Prostate gland (tissue), 2 donors: Measurements from ENCODE around the gene SPTB. TPM values are rescaled to one million over a fixed set of nuclear protein-coding genes. Genes with fewer than 3 reads are reported as not detected.

Source experiments
- DNase-seq: peaks from one replicate; pipeline ENCODE4 v3.0.0-alpha.2; 2019; ENCODE audit warnings: low spot score
- H3K27ac ChIP-seq, 2 donors: fragments of 200-600 bp; sonication (generic); 2 replicates each; pipeline ENCODE4 v1.5.1; 2017 to 2019
- H3K27me3 ChIP-seq: fragments of 200-600 bp; sonication (generic); replicated peaks from 2 replicates; pipeline ENCODE4 v1.5.1; 2019; ENCODE audit not compliant: insufficient read depth
- H3K36me3 ChIP-seq, 2 donors: fragments of 200-600 bp; sonication (generic); 1 replicate in 1 of 2; 2 replicates in 1 of 2; pipeline versions ENCODE4 v1.5.1 to v1.8.1; 2017 to 2019
- H3K4me1 ChIP-seq: fragments of 200-600 bp; sonication (generic); replicated peaks from 2 replicates; pipeline ENCODE4 v1.5.1; 2019
- H3K4me3 ChIP-seq, 2 donors: fragments of 200-600 bp; sonication (generic); 2 replicates each; pipeline ENCODE4 v1.5.1; 2017 to 2019
- H3K9me3 ChIP-seq: fragments of 200-600 bp; sonication (generic); 2 replicates; pipeline ENCODE4 v1.5.1; 2017
- CTCF ChIP-seq, 4 experiments: fragments of 200-600 bp in 2 of 4; fragments of 450-650 bp in 2 of 4; sonication (generic) in 2 of 4; IDR thresholded peaks; 1 replicate in 3 of 4; 2 replicates in 1 of 4; pipeline ENCODE4 v1.5.1; 2016 to 2019; ENCODE audit warnings: antibody characterized with exemption in 4 of 4, mild to moderate bottlenecking in 2 of 4, moderate library complexity in 2 of 4
- POLR2A ChIP-seq: fragments of 450-650 bp; IDR thresholded peaks from one replicate; pipeline ENCODE4 v1.6.1; 2016; ENCODE audit warnings: antibody characterized with exemption, mild to moderate bottlenecking
- POLR2AphosphoS5 ChIP-seq: sonication (generic); formaldehyde crosslinking; IDR thresholded peaks from one replicate; pipeline ENCODE4 v1.6.1; 2017; ENCODE audit warnings: antibody characterized with exemption
- WGBS: methylation state at CpG from one replicate; pipeline ENCODE4 v1.1.5; 2018; 5-methylcytosine and 5-hydroxymethylcytosine counted together
- intact Hi-C: fragments of 100-400 bp; cut with DNase I; formaldehyde crosslinking; loops from one replicate; pipeline ENCODE4 v1.14.2; 2022
- total RNA-seq, 2 donors: library from RNA; depleted of rRNA; stranded (reverse); fragments of >200 nt; gene quantifications; one replicate each; pipeline ENCODE4 v1.1.0, GENCODE V29; 2016

The SPTB gene
- total RNA-seq, 2 donors from 2014 or later = 2.7 to 3.7 TPM

- H3K27ac ChIP-seq = no peak overlapping the region
- H3K4me3 ChIP-seq = no peak overlapping the region
- no peaks in the 10 kb centered on the region for H3K27me3 ChIP-seq
- WGBS = 73% methylated on average over 4 of the region's 4 CpGs
- no peak for DNase-seq
- H3K4me1 ChIP-seq = no peaks in the 10 kb centered on the region
- peaks cover 0 to 5% of the 10 kb centered on the region in 2 donors for H3K36me3 ChIP-seq
- H3K9me3 ChIP-seq = no peaks in the 10 kb centered on the region
- intact Hi-C loops = no loop called here
- TF ChIP-seq CTCF (IDR thresholded peaks at IDR 0.05) (no peak), POLR2AphosphoS5 (no peak), POLR2A (no peak)
Observed at GRCh38 chr14:64926398-64926995, 46.8 kb upstream of the SPTB start.

- 85% methylated on average over 3 of the region's 3 CpGs for WGBS
- H3K27me3 ChIP-seq = no peaks in the 10 kb centered on the region
- intact Hi-C loops = no loop called here
- no peaks in the 10 kb centered on the region for H3K4me1 ChIP-seq
- DNase-seq = no peak
- no peak overlapping the region for H3K27ac ChIP-seq
- TF ChIP-seq POLR2A = no peak
- TF ChIP-seq CTCF (IDR thresholded peaks at IDR 0.05) = no peak
- TF ChIP-seq POLR2AphosphoS5 = no peak
- H3K9me3 ChIP-seq = no peaks in the 10 kb centered on the region
- H3K36me3 ChIP-seq = no peaks in the 10 kb centered on the region
- no peak overlapping the region for H3K4me3 ChIP-seq
Observed at GRCh38 chr14:64923015-64923414, 43.3 kb upstream of the SPTB start.

GRCh38 chr14:64920465-64920864, 40.8 kb upstream of the SPTB start:
- no peak overlapping the region for H3K27ac ChIP-seq
- no peaks in the 10 kb centered on the region for H3K9me3 ChIP-seq
- H3K4me1 ChIP-seq = no peaks in the 10 kb centered on the region
- WGBS = 93% methylated on average over 2 of the region's 2 CpGs
- H3K36me3 ChIP-seq = no peaks in the 10 kb centered on the region
- intact Hi-C loops = no loop called here
- no peak for TF ChIP-seq POLR2AphosphoS5
- no peak for TF ChIP-seq CTCF (IDR thresholded peaks at IDR 0.05)
- no peak for TF ChIP-seq POLR2A
- no peaks in the 10 kb centered on the region for H3K27me3 ChIP-seq
- H3K4me3 ChIP-seq = no peak overlapping the region
- DNase-seq = no peak

- WGBS = 95% methylated on average over 5 of the region's 5 CpGs
- H3K27ac ChIP-seq = no peak overlapping the region
- DNase-seq = no peak
- H3K4me1 ChIP-seq = peaks cover 6% of the 10 kb centered on the region
- TF ChIP-seq CTCF (IDR thresholded peaks at IDR 0.05) (no peak), POLR2AphosphoS5 (no peak), POLR2A (no peak)
- no peaks in the 10 kb centered on the region for H3K27me3 ChIP-seq
- H3K9me3 ChIP-seq = no peaks in the 10 kb centered on the region
- H3K36me3 ChIP-seq = no peaks in the 10 kb centered on the region
- intact Hi-C loops = no loop called here
- no peak overlapping the region for H3K4me3 ChIP-seq
Observed at GRCh38 chr14:64919618-64920017, 39.9 kb upstream of the SPTB start.

- intact Hi-C loops = no loop called here
- no peak for DNase-seq
- no peaks in the 10 kb centered on the region for H3K36me3 ChIP-seq
- H3K27me3 ChIP-seq = no peaks in the 10 kb centered on the region
- no peak overlapping the region for H3K4me3 ChIP-seq
- no peak overlapping the region for H3K27ac ChIP-seq
- no peak for TF ChIP-seq POLR2AphosphoS5
- H3K4me1 ChIP-seq = peaks cover 6% of the 10 kb centered on the region
- no peaks in the 10 kb centered on the region for H3K9me3 ChIP-seq
Observed at GRCh38 chr14:64919215-64919614, 39.5 kb upstream of the SPTB start.
